Measurements from ENCODE around the gene GRIA4.

- TF ChIP-seq POLR2A (IDR thresholded peaks at IDR 0.05; ENCODE audit: low read length): no peak
- no peak for TF ChIP-seq GATA1 (IDR thresholded peaks at IDR 0.05; ENCODE audit: low read depth, low read length)
Measured at GRCh38 chr11:106017093-106017492, 407.2 kb downstream of the GRIA4 start.

All from erythroblast (primary cell).